Sigmoid colon (tissue), 7 donors: ENCODE results near the gene HIVEP1. TPM values are rescaled to one million over a fixed set of nuclear protein-coding genes. Genes with fewer than 3 reads are reported as not detected.
A peak's percentile ranks its signal among the peaks of the same experiment; 100 is the strongest.

Experiments used
- DNase-seq: peaks from one replicate; pipeline ENCODE4 v3.0.0-alpha.2; 2019
- H3K27ac ChIP-seq, 4 donors: fragments of 200-600 bp; sonication (generic); one replicate each; pipeline ENCODE4 v1.5.1; 2016 to 2019; ENCODE audit warnings: mild to moderate bottlenecking in 1 of 4
- H3K27me3 ChIP-seq, 3 donors: fragments of 200-600 bp; sonication (generic); one replicate each; pipeline ENCODE4 v1.5.1; 2019; ENCODE audit warnings: mild to moderate bottlenecking in 1 of 3
- H3K36me3 ChIP-seq, 4 donors: fragments of 200-600 bp; sonication (generic); one replicate each; pipeline ENCODE4 v1.5.1; 2016 to 2019
- H3K4me1 ChIP-seq, 4 donors: fragments of 200-600 bp; sonication (generic); one replicate each; pipeline ENCODE4 v1.5.1; 2017 to 2019
- H3K4me3 ChIP-seq, 4 donors: fragments of 200-600 bp; sonication (generic); one replicate each; pipeline ENCODE4 v1.5.1; 2017 to 2019; ENCODE audit warnings: mild to moderate bottlenecking in 2 of 4, moderate library complexity in 1 of 4
- H3K9me3 ChIP-seq, 4 donors: fragments of 200-600 bp in 3 of 4; sonication (generic) in 3 of 4; one replicate each; pipeline versions ENCODE4 v1.5.1 to v1.6.1; 2013 to 2019
- CTCF ChIP-seq, 4 experiments: fragments of 450-650 bp in 3 of 4; fragments of 200-600 bp in 1 of 4; IDR thresholded peaks; one replicate each; pipeline ENCODE4 v1.5.1; 2016 to 2019; ENCODE audit warnings: antibody characterized with exemption in 4 of 4, mild to moderate bottlenecking in 3 of 4, moderate library complexity in 2 of 4
- EP300 ChIP-seq, 4 donors: sonication (generic); formaldehyde crosslinking; IDR thresholded peaks; one replicate each; pipeline ENCODE4 v1.6.1; 2017; ENCODE audit warnings: antibody characterized with exemption in 4 of 4
- POLR2A ChIP-seq, 2 donors: fragments of 450-650 bp; IDR thresholded peaks; one replicate each; pipeline ENCODE4 v1.6.1; 2016; ENCODE audit warnings: antibody characterized with exemption in 2 of 2, mild to moderate bottlenecking in 2 of 2, moderate library complexity in 2 of 2
- POLR2AphosphoS5 ChIP-seq, 4 donors: sonication (generic); formaldehyde crosslinking; IDR thresholded peaks; one replicate each; pipeline ENCODE4 v1.6.1; 2017; ENCODE audit warnings: antibody characterized with exemption in 4 of 4
- WGBS, 2 donors: extraction: QIAGEN DNeasy Blood & Tissue Kit; methylation state at CpG; one replicate each; pipeline ENCODE4 v1.1.7; 2013; 5-methylcytosine and 5-hydroxymethylcytosine counted together
- intact Hi-C: fragments of 100-400 bp; cut with DNase I; formaldehyde crosslinking; loops from one replicate; pipeline ENCODE4 v1.15.1; 2023
- polyA plus RNA-seq, 3 donors: library from polyadenylated mRNA; stranded (reverse); fragments of 200-250 nt; gene quantifications; one replicate each; pipeline ENCODE4 v1.2.3, GENCODE V29; 2013
- total RNA-seq, 4 donors: library from RNA; depleted of rRNA; stranded (reverse); fragments of >200 nt; gene quantifications; one replicate each; pipeline ENCODE4 v1.1.0, GENCODE V29; 2016
- donor health status: healthy with polysubstance abuse.
- donor health status: Bipolar disorder and iron deficiency.
- donor health status: healthy.

The HIVEP1 gene
- total and polyA plus RNA-seq, 7 donors = 4.6 to 28.5 (median 13.2) TPM

DNA sequence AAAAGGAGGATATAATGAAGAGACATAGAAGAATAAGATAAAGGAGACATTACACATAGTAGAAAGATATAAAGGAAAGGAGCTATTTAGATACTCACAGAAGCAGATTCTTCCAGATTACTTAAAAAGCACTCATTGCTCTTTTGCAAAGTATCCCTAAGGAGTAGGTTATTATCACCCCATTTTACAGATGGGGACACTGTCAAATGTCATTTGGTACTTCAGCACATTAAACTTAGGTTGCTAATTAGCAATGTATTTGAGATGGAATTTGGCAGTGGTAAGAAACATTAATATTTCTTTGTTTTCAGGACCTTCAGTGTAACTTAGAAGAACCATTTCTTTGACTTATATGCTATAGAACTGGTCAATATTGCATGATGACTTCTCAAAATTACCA, 11.9 kb upstream of the HIVEP1 start:
- TF ChIP-seq EP300 (IDR thresholded peaks at IDR 0.05) = no peak
- TF ChIP-seq POLR2AphosphoS5 (IDR thresholded peaks at IDR 0.05) = no peak
- TF ChIP-seq CTCF (IDR thresholded peaks at IDR 0.05) = no peak
- TF ChIP-seq POLR2A (IDR thresholded peaks at IDR 0.05) = no peak
- intact Hi-C loops = loop anchor here (10.0 kb wide), 2 partner anchors 235 to 415 kb away; no protein-coding TSS in a partner anchor

GRCh38 chr6:12001004-12001705, 11.0 kb upstream of the HIVEP1 start:
- intact Hi-C loops = loop anchor here (10.0 kb wide), 2 partner anchors 234 to 416 kb away; no protein-coding TSS in a partner anchor
- peak overlapping the region in 3 of 4 donors; percentile 22 to 46 (median 31) for H3K27ac ChIP-seq
- 72 to 86% methylated on average over 4 of the region's 4 CpGs for WGBS, 2 donors
- no peaks in the 10 kb centered on the region for H3K27me3 ChIP-seq
- H3K9me3 ChIP-seq = no peaks in the 10 kb centered on the region
- no peaks in the 10 kb centered on the region for H3K4me1 ChIP-seq
- H3K36me3 ChIP-seq = no peaks in the 10 kb centered on the region
- peak; percentile 80 for DNase-seq
- H3K4me3 ChIP-seq = no peak overlapping the region
- TF ChIP-seq EP300 (IDR thresholded peaks at IDR 0.05) = no peak
- TF ChIP-seq POLR2AphosphoS5 (IDR thresholded peaks at IDR 0.05) = peak in 1 of 4 donors; percentile 37
- TF ChIP-seq POLR2A (IDR thresholded peaks at IDR 0.05) = no peak

More for the DNA sequence above, 11.9 kb upstream of the HIVEP1 start:
- no peak for DNase-seq
- no peaks in the 10 kb centered on the region for H3K36me3 ChIP-seq
- peak overlapping the region in 1 of 4 donors; percentile 6 for H3K27ac ChIP-seq
- no peaks in the 10 kb centered on the region for H3K4me1 ChIP-seq
- no peaks in the 10 kb centered on the region for H3K9me3 ChIP-seq
- no peak overlapping the region for H3K4me3 ChIP-seq
- H3K27me3 ChIP-seq = no peaks in the 10 kb centered on the region

GRCh38 chr6:12001706-12002435, 10.2 kb upstream of the HIVEP1 start:
- Histone ChIP-seq H3K4me1 (no peaks in the 10 kb centered on the region), H3K36me3 (no peaks in the 10 kb centered on the region), H3K27ac (peak overlapping the region in 3 of 4 donors; percentile 12 to 27 (median 22)), H3K4me3 (no peak overlapping the region), H3K27me3 (no peaks in the 10 kb centered on the region), H3K9me3 (no peaks in the 10 kb centered on the region)
- intact Hi-C loops = loop anchor here (10.0 kb wide), 2 partner anchors 233 to 417 kb away; no protein-coding TSS in a partner anchor
- DNase-seq = no peak
- TF ChIP-seq CTCF (IDR thresholded peaks at IDR 0.05) = no peak
- WGBS, 2 donors = 80 to 89% methylated on average over 6 of the region's 6 CpGs

- peaks cover 0 to 23% (median 20%) of the 10 kb centered on the region in 4 donors for H3K4me1 ChIP-seq
- DNase-seq = no peak
- no peak overlapping the region for H3K4me3 ChIP-seq
- intact Hi-C loops = loop anchor here (10.0 kb wide), 2 partner anchors 227 to 423 kb away; no protein-coding TSS in a partner anchor
- H3K27ac ChIP-seq = peak overlapping the region; percentile 93 to 99 (median 98)
- TF ChIP-seq POLR2A (IDR thresholded peaks at IDR 0.05) (no peak), CTCF (IDR thresholded peaks at IDR 0.05) (no peak), POLR2AphosphoS5 (IDR thresholded peaks at IDR 0.05) (no peak), EP300 (IDR thresholded peaks at IDR 0.05) (no peak)
- H3K36me3 ChIP-seq = no peaks in the 10 kb centered on the region
- H3K9me3 ChIP-seq = no peaks in the 10 kb centered on the region
- 64 to 81% methylated on average over 9 of the region's 9 CpGs for WGBS, 2 donors
- no peaks in the 10 kb centered on the region for H3K27me3 ChIP-seq
These were observed 4.6 kb upstream of the HIVEP1 start for GRCh38 chr6:12007473-12007872.

DNA sequence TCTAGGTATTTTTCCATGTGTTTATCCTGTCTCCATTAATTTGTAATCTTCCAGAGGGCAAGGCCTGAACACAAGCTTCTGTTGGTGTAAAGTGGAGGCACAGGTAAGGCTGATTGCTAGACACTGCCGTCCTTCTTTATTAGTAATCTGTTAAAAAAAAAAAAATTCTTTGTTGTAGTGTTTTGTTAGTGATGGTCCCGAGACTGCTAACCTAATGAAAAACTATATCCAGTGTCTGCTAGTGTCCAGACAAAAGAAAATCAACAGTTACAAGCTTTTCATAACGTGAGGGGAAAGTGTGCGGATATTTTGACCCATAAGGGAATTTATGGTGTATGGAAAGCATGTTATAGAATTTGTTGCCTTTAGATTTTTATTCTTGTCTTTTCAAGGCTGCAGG, 4.2 kb upstream of the HIVEP1 start:
- 23 to 53% methylated on average over 4 of the region's 4 CpGs for WGBS, 2 donors
- DNase-seq = no peak
- Histone ChIP-seq H3K27ac (peak overlapping the region; percentile 93 to 99 (median 98)), H3K36me3 (no peaks in the 10 kb centered on the region), H3K27me3 (no peaks in the 10 kb centered on the region), H3K4me1 (peaks cover 0 to 23% (median 20%) of the 10 kb centered on the region in 4 donors), H3K4me3 (peak overlapping the region in 3 of 4 donors; percentile 52 to 86 (median 76)), H3K9me3 (no peaks in the 10 kb centered on the region)
- intact Hi-C loops = loop anchor here (2.0 to 10.0 kb wide), 3 partner anchors 227 to 471 kb away; partner anchors contain the start of gene TMEM170B
- no peak for TF ChIP-seq EP300 (IDR thresholded peaks at IDR 0.05)
- no peak for TF ChIP-seq POLR2A (IDR thresholded peaks at IDR 0.05)
